ENCODE results near the gene CYP27B1. TPM values are rescaled to one million over a fixed set of nuclear protein-coding genes. Genes with fewer than 3 reads are reported as not detected.
A peak's percentile ranks its signal among the peaks of the same experiment; 100 is the strongest.

The CYP27B1 gene
- total RNA-seq, 1 donor from 2014 or later = 4.7 TPM

GRCh38 chr12:57758552-57759359 is 8.1 kb downstream of the CYP27B1 start:
- H3K27ac Mint-ChIP-seq = no peak overlapping the region
- H3K36me3 Mint-ChIP-seq = peaks cover 7% of the 10 kb centered on the region
- TF ChIP-seq CTCF (IDR thresholded peaks at IDR 0.05; ENCODE audit: unreplicated experiment) = no peak
- peaks cover 18% of the 10 kb centered on the region for H3K4me1 Mint-ChIP-seq
- H3K27me3 Mint-ChIP-seq (ENCODE audit: low read depth) = peaks cover 84% of the 10 kb centered on the region
- no peak for DNase-seq (ENCODE audit: low spot score in 2 of 2, unreplicated experiment in 2 of 2)
- no peaks in the 10 kb centered on the region for H3K9me3 Mint-ChIP-seq
- no peak overlapping the region for H3K4me3 Mint-ChIP-seq

- Mint-ChIP-seq H3K27me3 (ENCODE audit: low read depth) (peaks cover 81% of the 10 kb centered on the region), H3K4me3 (no peak overlapping the region), H3K9me3 (no peaks in the 10 kb centered on the region), H3K27ac (no peak overlapping the region), H3K36me3 (peaks cover 7% of the 10 kb centered on the region), H3K4me1 (peaks cover 27% of the 10 kb centered on the region)
- DNase-seq (ENCODE audit: low spot score in 2 of 2, unreplicated experiment in 2 of 2) = no peak
- no peak for TF ChIP-seq CTCF (IDR thresholded peaks at IDR 0.05; ENCODE audit: unreplicated experiment)
These were observed 9.1 kb downstream of the CYP27B1 start for GRCh38 chr12:57757771-57758170.

GRCh38 chr12:57756406-57757341 is 10.2 kb downstream of the CYP27B1 start:
- H3K4me3 Mint-ChIP-seq = peak overlapping the region; percentile 68
- peak; percentile 48 for TF ChIP-seq CTCF (IDR thresholded peaks at IDR 0.05; ENCODE audit: unreplicated experiment)
- H3K9me3 Mint-ChIP-seq = no peaks in the 10 kb centered on the region
- no peak overlapping the region for H3K27ac Mint-ChIP-seq
- peaks cover 75% of the 10 kb centered on the region for H3K27me3 Mint-ChIP-seq (ENCODE audit: low read depth)
- DNase-seq (ENCODE audit: low spot score in 2 of 2, unreplicated experiment in 2 of 2) = peak in 1 of 2 experiments; percentile 62
- peaks cover 33% of the 10 kb centered on the region for H3K4me1 Mint-ChIP-seq
- peaks cover 7% of the 10 kb centered on the region for H3K36me3 Mint-ChIP-seq

- H3K4me3 Mint-ChIP-seq = peak overlapping the region; percentile 68
These were observed 11.2 kb downstream of the CYP27B1 start for GRCh38 chr12:57755454-57756372.

More at GRCh38 chr12:57755454-57756372, 11.2 kb downstream of the CYP27B1 start:
- DNase-seq (ENCODE audit: low spot score in 2 of 2, unreplicated experiment in 2 of 2) = no peak
- no peak overlapping the region for H3K27ac Mint-ChIP-seq
- peaks cover 42% of the 10 kb centered on the region for H3K4me1 Mint-ChIP-seq
- peaks cover 12% of the 10 kb centered on the region for H3K36me3 Mint-ChIP-seq
- no peaks in the 10 kb centered on the region for H3K9me3 Mint-ChIP-seq
- peaks cover 65% of the 10 kb centered on the region for H3K27me3 Mint-ChIP-seq (ENCODE audit: low read depth)
- TF ChIP-seq CTCF (IDR thresholded peaks at IDR 0.05; ENCODE audit: unreplicated experiment) = no peak

All from mesothelial cell of epicardium (in vitro differentiated cells).